GM21447 (cell line): Measurements from ENCODE around the gene NELFB.

ENCODE experiments used
- ATAC-seq: cut with Tn5 transposase; IDR thresholded peaks from one replicate; pipeline ENCODE4 v1.9.1; 2021; ENCODE audit not compliant: unreplicated experiment

Gene NELFB

GRCh38 chr9:137313326-137313936 is 58.3 kb downstream of the NELFB start:
- ATAC-seq: no peak

- ATAC-seq: no peak
Measured at GRCh38 chr9:137313956-137314560, 58.9 kb downstream of the NELFB start.

- no peak for ATAC-seq
Measured at GRCh38 chr9:137314561-137315560, 59.7 kb downstream of the NELFB start.

GRCh38 chr9:137315581-137316011 is 60.5 kb downstream of the NELFB start:
- no peak for ATAC-seq

GRCh38 chr9:137316012-137316981 is 61.2 kb downstream of the NELFB start:
- no peak for ATAC-seq

GRCh38 chr9:137317021-137317717 is 62.0 kb downstream of the NELFB start:
- ATAC-seq: no peak

GRCh38 chr9:137317718-137318511 is 62.8 kb downstream of the NELFB start:
- ATAC-seq: no peak

GRCh38 chr9:137318602-137319001 is 63.5 kb downstream of the NELFB start:
- no peak for ATAC-seq

GRCh38 chr9:137319011-137319738 is 64.0 kb downstream of the NELFB start:
- ATAC-seq: no peak

- ATAC-seq: no peak
Measured at GRCh38 chr9:137319739-137320551, 64.8 kb downstream of the NELFB start.

GRCh38 chr9:137320555-137321384 is 65.6 kb downstream of the NELFB start:
- no peak for ATAC-seq

GRCh38 chr9:137321726-137322361 is 66.7 kb downstream of the NELFB start:
- ATAC-seq: no peak
